Liver (tissue), 4 donors: ENCODE measurements around the gene FEZ2. TPM values are rescaled to one million over a fixed set of nuclear protein-coding genes. Genes with fewer than 3 reads are reported as not detected.

Source experiments
- polyA plus RNA-seq, 2 donors: library from polyadenylated mRNA; stranded (reverse) in 1 of 2; unstranded in 1 of 2; fragments of 200-250 nt in 1 of 2; fragments of >200 nt in 1 of 2; fragmentation: Nextera tagmentation in 1 of 2; extraction: Ambion mirVana in 1 of 2; gene quantifications; one replicate each; pipeline versions ENCODE4 v1.2.1 to v1.2.3, GENCODE V29; 2013 to 2015
- total RNA-seq, 2 donors: library from RNA; depleted of rRNA; stranded (reverse); fragments of >200 nt; gene quantifications; one replicate each; pipeline ENCODE4 v1.2.3, GENCODE V29; 2014
- donor health status: healthy.
- donor health status: healthy.
- donor health status: healthy.

FEZ2 gene
- total and polyA plus RNA-seq, 4 donors: 11.9 to 16.1 (median 14.1) TPM

Other genes with a start within 250 kb of the FEZ2 start
- 10 to 100 TPM; 10.5 to 22.1 TPM for gene CRIM1, start 242.4 kb downstream of the FEZ2 start, total RNA-seq
- 1 to 10 TPM; 2.2 to 8.7 TPM for gene CRIM1, start 242.4 kb downstream of the FEZ2 start, polyA plus RNA-seq
- gene VIT, start 98.5 kb upstream of the FEZ2 start, total RNA-seq: under 1 TPM; 0.09 to 0.17 TPM
- under 1 TPM in 1 of 2 donors, not detected in 1; 0.07 TPM for gene VIT, start 98.5 kb upstream of the FEZ2 start, polyA plus RNA-seq